ENCODE data around the gene ESRRG. TPM values are rescaled to one million over a fixed set of nuclear protein-coding genes. Genes with fewer than 3 reads are reported as not detected.

The ESRRG gene
- not detected in 2 replicates for total RNA-seq (2014; rRNA removed; shearing (Covaris generic))
- polyA plus RNA-seq (2016; fragmentation: Nextera tagmentation; extraction: Ambion mirVana), result not detected in 2 replicates

- TF ChIP-seq EZH2phosphoT487 (IDR thresholded peaks at IDR 0.05; ENCODE audit: insufficient read depth, low read depth) (no peak), EZH2 (IDR thresholded peaks at IDR 0.05; ENCODE audit: insufficient read depth, poor library complexity, severe bottlenecking) (peak; percentile 40)
- H3K9me3 ChIP-seq (ENCODE audit: low read depth), result no peaks in the 10 kb centered on the region
- H4K20me1 ChIP-seq (ENCODE audit: insufficient read depth), result no peaks in the 10 kb centered on the region
- no peaks in the 10 kb centered on the region for H3K36me3 ChIP-seq (ENCODE audit: low read depth)
- H3K27ac ChIP-seq, result no peak within 1 kb of the TSS
- in situ Hi-C loops (cut with MboI), result no loop called here
- H3K9me2 ChIP-seq (ENCODE audit: insufficient read depth), result no peaks in the 10 kb centered on the region
- H3K4me2 ChIP-seq (ENCODE audit: unreplicated experiment), result peak within 1 kb of the TSS; percentile 51
- H3F3A ChIP-seq (ENCODE audit: insufficient read depth), result no peaks in the 10 kb centered on the region
- 0 out of 2 replicates have a peak, but pooled peaks cover 4% of the 10 kb centered on the region for H3K4me1 ChIP-seq (ENCODE audit: insufficient read depth)
- H3K9ac ChIP-seq, result no peak within 1 kb of the TSS
- H3K79me2 ChIP-seq (ENCODE audit: insufficient read depth), result no peaks in the 10 kb centered on the region
- peaks cover 51% of the 10 kb centered on the region for H3K27me3 ChIP-seq (replicated peaks; ENCODE audit: insufficient read depth)
- peak within 1 kb of the TSS; percentile 27; the same call in 1 of the 2 replicates for H3K4me3 ChIP-seq
- peak within 1 kb of the TSS; percentile 30 for H2AFZ ChIP-seq
- WGBS, 2 experiments (ENCODE audit: low coverage in 1 of 2, low lambda C conversion rate in 2 of 2, missing lambda C conversion rate in 2 of 2), result 1 to 4% methylated on average over 14 to 17 of the region's 17 CpGs
- no peak for DNase-seq
Measured at GRCh38 chr1:216723274-216723780, at the start of gene ESRRG. Gene ESRRG, minus strand, starts transcription at chr1:216723429. Its CDS starts 130 bp downstream, at chr1:216723299.

- no peaks in the 10 kb centered on the region for H3K9me2 ChIP-seq (ENCODE audit: insufficient read depth)
- no peaks in the 10 kb centered on the region for H4K20me1 ChIP-seq (ENCODE audit: insufficient read depth)
- no peak overlapping the region for H2AFZ ChIP-seq
- WGBS, 2 experiments (ENCODE audit: low coverage in 1 of 2, low lambda C conversion rate in 2 of 2, missing lambda C conversion rate in 2 of 2), result 7 to 10% methylated on average over 4 of the region's 4 CpGs
- H3K4me1 ChIP-seq (ENCODE audit: insufficient read depth), result no peaks in the 10 kb centered on the region
- H3K27me3 ChIP-seq (replicated peaks; ENCODE audit: insufficient read depth), result no peaks in the 10 kb centered on the region
- no peaks in the 10 kb centered on the region for H3K9me3 ChIP-seq (ENCODE audit: low read depth)
- H3F3A ChIP-seq (ENCODE audit: insufficient read depth), result no peaks in the 10 kb centered on the region
- H3K79me2 ChIP-seq (ENCODE audit: insufficient read depth), result no peaks in the 10 kb centered on the region
- no peak overlapping the region for H3K27ac ChIP-seq
- in situ Hi-C loops (cut with MboI), result no loop called here
- H3K36me3 ChIP-seq (ENCODE audit: low read depth), result no peaks in the 10 kb centered on the region
- H3K4me3 ChIP-seq, result no peak overlapping the region
- TF ChIP-seq EZH2phosphoT487 (IDR thresholded peaks at IDR 0.05; ENCODE audit: insufficient read depth, low read depth) (no peak), EZH2 (IDR thresholded peaks at IDR 0.05; ENCODE audit: insufficient read depth, poor library complexity, severe bottlenecking) (no peak)
- H3K4me2 ChIP-seq (ENCODE audit: unreplicated experiment), result no peak overlapping the region
- DNase-seq, result no peak
- H3K9ac ChIP-seq, result no peak overlapping the region
Measured at GRCh38 chr1:216771922-216772321, 48.7 kb upstream of the ESRRG start.

DNA sequence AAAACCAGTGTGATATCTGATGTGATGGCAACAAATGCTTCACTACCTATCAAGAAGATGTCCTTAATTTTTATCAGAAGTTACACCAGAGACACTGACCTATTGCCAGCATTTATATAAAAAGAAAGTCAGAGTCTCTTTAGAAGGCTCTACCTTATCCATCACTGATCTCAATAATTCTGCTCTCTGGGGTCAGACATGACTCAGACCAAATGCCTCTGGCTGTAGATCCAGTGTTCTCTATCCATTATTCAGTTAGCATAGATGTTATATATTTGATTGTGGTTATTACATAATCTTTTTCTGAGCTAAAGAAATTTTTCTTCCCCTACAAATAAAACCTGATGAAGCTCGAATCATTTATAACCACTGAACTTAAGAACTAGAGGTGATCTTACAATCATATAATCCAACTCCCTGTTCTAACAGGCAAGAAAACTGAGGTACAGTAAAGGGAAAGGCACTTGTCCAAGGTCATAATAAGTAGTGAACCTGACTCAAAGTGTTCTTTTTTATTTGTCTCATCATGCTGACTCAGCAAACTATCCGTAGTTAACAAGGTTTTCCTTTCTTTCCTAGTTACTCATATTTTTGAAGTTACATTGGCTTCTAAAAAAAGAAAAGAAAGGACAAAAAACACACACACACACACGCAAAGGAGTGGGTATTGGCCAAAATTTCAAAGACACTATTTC, 43.6 kb upstream of the ESRRG start:
- 23 to 30% methylated on average over 3 of the region's 3 CpGs for WGBS, 2 experiments (ENCODE audit: low coverage in 1 of 2, low lambda C conversion rate in 2 of 2, missing lambda C conversion rate in 2 of 2)
- H3K9ac ChIP-seq, result no peak overlapping the region
- no peaks in the 10 kb centered on the region for H4K20me1 ChIP-seq (ENCODE audit: insufficient read depth)
- no peaks in the 10 kb centered on the region for H3K9me2 ChIP-seq (ENCODE audit: insufficient read depth)
- in situ Hi-C loops (cut with MboI), result no loop called here
- H3K27me3 ChIP-seq (replicated peaks; ENCODE audit: insufficient read depth), result no peaks in the 10 kb centered on the region
- H3K4me1 ChIP-seq (ENCODE audit: insufficient read depth), result no peaks in the 10 kb centered on the region
- no peak overlapping the region for H3K4me3 ChIP-seq
- no peaks in the 10 kb centered on the region for H3K79me2 ChIP-seq (ENCODE audit: insufficient read depth)
- H2AFZ ChIP-seq, result no peak overlapping the region
- TF ChIP-seq EZH2phosphoT487 (IDR thresholded peaks at IDR 0.05; ENCODE audit: insufficient read depth, low read depth) (no peak), EZH2 (IDR thresholded peaks at IDR 0.05; ENCODE audit: insufficient read depth, poor library complexity, severe bottlenecking) (no peak)
- no peaks in the 10 kb centered on the region for H3F3A ChIP-seq (ENCODE audit: insufficient read depth)
- H3K4me2 ChIP-seq (ENCODE audit: unreplicated experiment), result no peak overlapping the region
- H3K9me3 ChIP-seq (ENCODE audit: low read depth), result no peaks in the 10 kb centered on the region
- H3K36me3 ChIP-seq (ENCODE audit: low read depth), result no peaks in the 10 kb centered on the region
- no peak for DNase-seq
- H3K27ac ChIP-seq, result no peak overlapping the region

DNA sequence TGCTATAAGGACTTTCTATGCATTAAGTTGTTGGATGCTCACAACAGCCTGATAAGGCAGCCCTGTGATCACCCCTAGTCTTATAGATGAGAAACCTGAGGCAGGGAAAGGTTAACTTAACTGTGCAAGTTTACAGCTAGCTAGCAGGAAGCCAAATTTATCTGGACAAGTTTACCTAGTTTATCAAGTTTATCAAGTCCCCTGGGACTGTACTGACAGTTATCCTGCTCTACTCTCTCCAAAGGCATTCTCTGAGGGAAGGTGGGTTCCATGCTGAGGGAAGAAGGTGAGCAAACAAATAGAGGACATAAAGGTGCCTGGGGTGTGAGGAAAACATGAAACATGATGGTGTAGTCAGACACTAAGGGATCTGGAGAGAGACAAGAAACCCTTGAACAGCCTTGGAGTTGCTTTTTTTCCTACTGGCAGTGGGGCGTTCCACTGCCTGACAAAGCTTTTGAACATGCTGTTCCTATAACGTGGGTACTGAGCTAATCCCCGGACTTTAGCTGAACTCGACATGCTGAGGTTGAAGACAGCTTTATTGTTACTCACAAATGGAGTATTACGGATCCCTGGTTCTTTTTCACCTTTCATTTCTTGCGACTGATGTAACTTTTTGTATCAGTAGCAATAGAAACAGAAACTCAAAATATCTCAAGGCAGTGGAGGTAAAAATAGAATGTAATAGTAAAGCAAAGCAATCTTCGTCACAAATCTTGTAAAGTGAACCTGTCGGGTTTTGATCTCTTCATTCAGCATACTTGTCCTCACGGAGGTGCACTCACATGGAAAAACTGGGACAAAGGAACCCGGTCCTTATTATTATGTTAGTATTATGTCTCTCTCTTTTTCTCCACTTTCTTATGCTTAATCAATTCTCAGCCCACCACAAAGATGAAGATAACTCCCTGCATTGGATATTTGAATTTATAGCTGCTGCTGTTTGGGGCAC, 42.4 kb upstream of the ESRRG start:
- 15 to 16% methylated on average over 10 of the region's 10 CpGs for WGBS, 2 experiments (ENCODE audit: low coverage in 1 of 2, low lambda C conversion rate in 2 of 2, missing lambda C conversion rate in 2 of 2)
- Histone ChIP-seq H3K79me2 (ENCODE audit: insufficient read depth) (no peaks in the 10 kb centered on the region), H3K27ac (no peak overlapping the region), H3K9me3 (ENCODE audit: low read depth) (no peaks in the 10 kb centered on the region), H3K27me3 (replicated peaks; ENCODE audit: insufficient read depth) (no peaks in the 10 kb centered on the region), H3F3A (ENCODE audit: insufficient read depth) (no peaks in the 10 kb centered on the region), H3K36me3 (ENCODE audit: low read depth) (no peaks in the 10 kb centered on the region), H3K9ac (no peak overlapping the region), H2AFZ (no peak overlapping the region), H3K9me2 (ENCODE audit: insufficient read depth) (no peaks in the 10 kb centered on the region), H3K4me1 (ENCODE audit: insufficient read depth) (no peaks in the 10 kb centered on the region), H4K20me1 (ENCODE audit: insufficient read depth) (no peaks in the 10 kb centered on the region), H3K4me3 (no peak overlapping the region), H3K4me2 (ENCODE audit: unreplicated experiment) (no peak overlapping the region)
- in situ Hi-C loops (cut with MboI), result no loop called here
- peak; percentile 2 for DNase-seq
- no peak for TF ChIP-seq EZH2 (IDR thresholded peaks at IDR 0.05; ENCODE audit: insufficient read depth, poor library complexity, severe bottlenecking)
- no peak for TF ChIP-seq EZH2phosphoT487 (IDR thresholded peaks at IDR 0.05; ENCODE audit: insufficient read depth, low read depth)

All from GM23248 (cell line).